HG03066 (cell line): Measurements from ENCODE around the gene CDAN1.
"Not testable (repeated sequence)": the region's sequence is repeated elsewhere in the genome, so short reads cannot be mapped to it uniquely, and the experiment has no call there.

Experiments used
- ATAC-seq: cut with Tn5 transposase; IDR thresholded peaks from one replicate; pipeline ENCODE4 v1.9.1; 2021; ENCODE audit warnings: low read depth; ENCODE audit not compliant: unreplicated experiment

Gene CDAN1

GRCh38 chr15:42736793-42737528 is at the start of gene CDAN1:
Gene CDAN1, minus strand, starts transcription at chr15:42737128. Its CDS starts 26 bp downstream, at chr15:42737102.
- peak; percentile 90 for ATAC-seq

GRCh38 chr15:42785569-42785968 is 48.6 kb upstream of the CDAN1 start:
- ATAC-seq = no peak

GRCh38 chr15:42784705-42785104 is 47.8 kb upstream of the CDAN1 start:
- ATAC-seq = no peak

- ATAC-seq = no peak
These were observed 45.8 kb upstream of the CDAN1 start for GRCh38 chr15:42782716-42783115.

GRCh38 chr15:42775416-42775815 is 38.5 kb upstream of the CDAN1 start:
- no peak for ATAC-seq

- ATAC-seq = no peak
These were observed 36.0 kb upstream of the CDAN1 start for GRCh38 chr15:42772901-42773300.

GRCh38 chr15:42772144-42772543 is 35.2 kb upstream of the CDAN1 start:
- no peak for ATAC-seq

- not testable (repeated sequence) for ATAC-seq
These were observed 29.2 kb upstream of the CDAN1 start for GRCh38 chr15:42766109-42766508.

GRCh38 chr15:42764154-42764731 is 27.3 kb upstream of the CDAN1 start:
- not testable (repeated sequence) for ATAC-seq

- ATAC-seq = not testable (repeated sequence)
These were observed 24.9 kb upstream of the CDAN1 start for GRCh38 chr15:42761813-42762212.

- ATAC-seq = no peak
These were observed 23.8 kb upstream of the CDAN1 start for GRCh38 chr15:42760759-42761158.

GRCh38 chr15:42759093-42759492 is 22.2 kb upstream of the CDAN1 start:
- no peak for ATAC-seq

- no peak for ATAC-seq
These were observed 13.4 kb upstream of the CDAN1 start for GRCh38 chr15:42750306-42750705.

GRCh38 chr15:42749266-42749665 is 12.3 kb upstream of the CDAN1 start:
- ATAC-seq = no peak

GRCh38 chr15:42744195-42744594 is 7.3 kb upstream of the CDAN1 start:
- no peak for ATAC-seq

GRCh38 chr15:42742149-42742548 is 5.2 kb upstream of the CDAN1 start:
- no peak for ATAC-seq

- ATAC-seq = no peak
These were observed 4.8 kb upstream of the CDAN1 start for GRCh38 chr15:42741710-42742109.

- no peak for ATAC-seq
These were observed 801 bp upstream of the CDAN1 start for GRCh38 chr15:42737529-42738328.

GRCh38 chr15:42736178-42736792 is 643 bp downstream of the CDAN1 start:
- peak; percentile 37 for ATAC-seq

- ATAC-seq = no peak
These were observed 1.4 kb downstream of the CDAN1 start for GRCh38 chr15:42735382-42736165.
